PC-3 (cell line): ENCODE data around the gene CDK15.

ENCODE experiments used
- EZH2 ChIP-seq: fragments of 300-600 bp; sonication (generic); IDR thresholded peaks from one replicate; pipeline ENCODE4 v1.6.1; 2017; ENCODE audit warnings: antibody characterized with exemption, mild to moderate bottlenecking, low read length; ENCODE audit not compliant: unreplicated experiment
- TF ChIP-seq, protein P1 (sequence below): fragments of 300-600 bp; sonication (generic); conservative IDR thresholded peaks from 2 replicates; pipeline ENCODE4 v1.5.1; 2017; ENCODE audit warnings: antibody characterized with exemption, low read depth, mild to moderate bottlenecking, low read length

DNA sequence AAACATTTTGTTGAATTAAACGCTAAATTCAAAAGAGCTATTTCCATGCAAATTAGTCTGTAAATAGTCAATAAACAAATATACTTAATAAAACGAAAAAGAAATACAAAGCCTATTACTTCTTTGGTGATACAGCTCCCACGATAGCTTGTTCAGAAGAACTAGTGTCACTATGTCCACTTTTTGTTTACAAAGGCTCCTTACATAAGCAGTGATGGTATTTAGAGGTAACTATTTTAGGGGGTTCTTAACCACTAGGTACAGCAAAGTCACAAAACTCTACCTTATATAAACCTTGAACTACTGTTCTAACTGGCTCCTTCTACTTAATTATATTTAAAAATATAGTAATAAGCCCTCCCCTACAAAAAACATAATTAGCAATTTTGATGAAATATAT lies 47.5 kb upstream of the CDK15 start:
- TF ChIP-seq, protein P1, sequence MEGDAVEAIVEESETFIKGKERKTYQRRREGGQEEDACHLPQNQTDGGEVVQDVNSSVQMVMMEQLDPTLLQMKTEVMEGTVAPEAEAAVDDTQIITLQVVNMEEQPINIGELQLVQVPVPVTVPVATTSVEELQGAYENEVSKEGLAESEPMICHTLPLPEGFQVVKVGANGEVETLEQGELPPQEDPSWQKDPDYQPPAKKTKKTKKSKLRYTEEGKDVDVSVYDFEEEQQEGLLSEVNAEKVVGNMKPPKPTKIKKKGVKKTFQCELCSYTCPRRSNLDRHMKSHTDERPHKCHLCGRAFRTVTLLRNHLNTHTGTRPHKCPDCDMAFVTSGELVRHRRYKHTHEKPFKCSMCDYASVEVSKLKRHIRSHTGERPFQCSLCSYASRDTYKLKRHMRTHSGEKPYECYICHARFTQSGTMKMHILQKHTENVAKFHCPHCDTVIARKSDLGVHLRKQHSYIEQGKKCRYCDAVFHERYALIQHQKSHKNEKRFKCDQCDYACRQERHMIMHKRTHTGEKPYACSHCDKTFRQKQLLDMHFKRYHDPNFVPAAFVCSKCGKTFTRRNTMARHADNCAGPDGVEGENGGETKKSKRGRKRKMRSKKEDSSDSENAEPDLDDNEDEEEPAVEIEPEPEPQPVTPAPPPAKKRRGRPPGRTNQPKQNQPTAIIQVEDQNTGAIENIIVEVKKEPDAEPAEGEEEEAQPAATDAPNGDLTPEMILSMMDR: no peak
- TF ChIP-seq EZH2: no peak
